Endometrial microvascular endothelial cells (primary cell): ENCODE measurements around the gene AKAP17A. TPM values are rescaled to one million over a fixed set of nuclear protein-coding genes. Genes with fewer than 3 reads are reported as not detected.

Experiments
- total RNA-seq: library from RNA; depleted of rRNA; stranded (reverse); fragments of >200 nt; gene quantifications from one replicate; pipeline ENCODE4 v1.2.3, GENCODE V29; 2015; ENCODE audit errors: inconsistent ontology term

The AKAP17A gene
- total RNA-seq, 1 donor from 2014 or later, result 26.2 TPM

Other genes starting within 250 kb of the AKAP17A start
- 233 TPM for gene SLC25A6, start 199.5 kb upstream of the AKAP17A start, total RNA-seq
- 18.0 TPM for gene ASMTL, start 138.7 kb upstream of the AKAP17A start, total RNA-seq
- gene P2RY8, start 54.4 kb upstream of the AKAP17A start, total RNA-seq, result not detected
- gene ASMT, start 23.5 kb downstream of the AKAP17A start, total RNA-seq, result not detected